Esophagus mucosa (tissue), 1 donor: ENCODE measurements around the gene CNN3. TPM values are rescaled to one million over a fixed set of nuclear protein-coding genes. Genes with fewer than 3 reads are reported as not detected.
A peak's percentile ranks its signal among the peaks of the same experiment; 100 is the strongest.

Source experiments
- ATAC-seq: fragments of 200-7000 bp; cut with Tn5 transposase; one replicate; pipeline ENCODE4 v1.9.1; 2020
- total RNA-seq: library from RNA; stranded (reverse); gene quantifications from one replicate; pipeline ENCODE4 v1.2.4, GENCODE V29; 2023
- donor health status: DM: yes; HTN: yes; CAD: no.

CNN3 gene
- total RNA-seq, 1 donor from 2014 or later, result 136 TPM

GRCh38 chr1:94854458-94855306, 72.2 kb downstream of the CNN3 start:
- peak; percentile 99 for ATAC-seq

DNA sequence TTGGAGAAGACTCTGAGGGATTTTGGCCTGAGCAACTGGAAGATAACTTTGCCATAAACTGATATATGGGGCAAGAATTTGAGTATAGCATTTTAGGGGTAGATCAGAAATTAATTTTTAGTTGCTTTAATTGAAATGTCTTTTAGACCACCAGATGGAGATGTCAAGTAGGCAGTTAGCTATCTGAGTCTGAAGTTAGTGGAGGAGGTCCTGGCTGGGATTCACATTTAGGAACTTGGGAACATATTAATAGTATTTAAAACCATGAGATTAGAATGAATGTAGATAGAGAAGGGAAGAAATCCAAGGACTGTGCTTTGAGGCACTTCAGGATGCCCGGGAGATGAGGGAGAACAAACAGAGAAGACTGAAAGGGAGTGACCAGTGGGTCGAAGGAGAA, 74.1 kb downstream of the CNN3 start:
- ATAC-seq, result no peak

DNA sequence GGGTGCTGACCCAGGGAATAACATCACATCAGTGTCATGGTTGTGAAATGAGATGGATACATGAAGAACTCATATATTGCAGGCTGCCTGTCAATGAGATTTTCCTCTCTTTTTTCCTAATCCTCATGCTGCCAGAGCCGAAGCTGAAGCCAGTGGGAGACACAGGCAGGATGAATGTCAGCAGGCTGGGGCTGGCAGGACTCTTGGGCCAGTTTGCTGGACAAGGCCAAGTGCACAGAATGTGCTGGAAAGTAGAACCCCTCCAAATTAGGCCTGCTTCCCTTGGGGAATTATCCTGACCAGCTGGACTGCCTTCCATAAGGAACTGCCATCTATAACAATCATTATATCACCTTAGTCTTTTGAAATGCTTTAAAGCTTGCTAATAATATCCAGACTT, 75.3 kb downstream of the CNN3 start:
- no peak for ATAC-seq

Other genes with a start within 250 kb of the CNN3 start
- 10.1 TPM for gene SLC44A3, start 106.8 kb downstream of the CNN3 start, total RNA-seq
- 4.6 TPM for gene ALG14, start 145.8 kb upstream of the CNN3 start, total RNA-seq
- 0.32 TPM for gene TLCD4, start 190.2 kb upstream of the CNN3 start, total RNA-seq